DND-41 (cell line): ENCODE data around the gene ACTMAP.

Experiments
- EZH2 ChIP-seq: IDR thresholded peaks from 3 replicates; pipeline ENCODE4 v1.6.1; 2012; ENCODE audit warnings: borderline replicate concordance, low read depth, mild to moderate bottlenecking, moderate library complexity, low read length, inconsistent platforms; ENCODE audit not compliant: severe bottlenecking
- TF ChIP-seq, protein P1 (sequence below): IDR thresholded peaks from 2 replicates; pipeline ENCODE4 v1.5.1; 2012; ENCODE audit warnings: borderline replicate concordance, low read length, moderate library complexity, mild to moderate bottlenecking; ENCODE audit not compliant: poor library complexity, severe bottlenecking; ENCODE audit errors: extremely low read depth

DNA sequence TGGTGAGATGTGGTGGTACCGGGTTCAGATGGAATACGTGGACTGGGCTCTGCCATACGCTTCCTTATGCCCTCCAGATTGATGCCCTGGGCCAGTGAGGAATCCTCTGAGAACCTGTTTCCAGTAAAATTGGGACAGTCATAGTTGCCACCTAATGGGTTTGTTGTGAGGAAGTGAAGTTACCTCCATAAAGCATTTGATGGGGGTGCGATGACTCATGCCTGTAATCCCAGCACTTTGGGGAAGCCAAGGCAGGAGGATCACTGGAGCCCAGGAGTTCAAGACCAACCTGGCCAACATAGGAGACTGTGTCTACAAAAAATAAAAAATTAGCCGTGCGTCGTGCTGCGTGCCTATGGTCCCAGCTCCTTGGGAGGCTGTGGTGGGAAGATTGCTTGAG lies 5.5 kb upstream of the ACTMAP start:
- TF ChIP-seq, protein P1, sequence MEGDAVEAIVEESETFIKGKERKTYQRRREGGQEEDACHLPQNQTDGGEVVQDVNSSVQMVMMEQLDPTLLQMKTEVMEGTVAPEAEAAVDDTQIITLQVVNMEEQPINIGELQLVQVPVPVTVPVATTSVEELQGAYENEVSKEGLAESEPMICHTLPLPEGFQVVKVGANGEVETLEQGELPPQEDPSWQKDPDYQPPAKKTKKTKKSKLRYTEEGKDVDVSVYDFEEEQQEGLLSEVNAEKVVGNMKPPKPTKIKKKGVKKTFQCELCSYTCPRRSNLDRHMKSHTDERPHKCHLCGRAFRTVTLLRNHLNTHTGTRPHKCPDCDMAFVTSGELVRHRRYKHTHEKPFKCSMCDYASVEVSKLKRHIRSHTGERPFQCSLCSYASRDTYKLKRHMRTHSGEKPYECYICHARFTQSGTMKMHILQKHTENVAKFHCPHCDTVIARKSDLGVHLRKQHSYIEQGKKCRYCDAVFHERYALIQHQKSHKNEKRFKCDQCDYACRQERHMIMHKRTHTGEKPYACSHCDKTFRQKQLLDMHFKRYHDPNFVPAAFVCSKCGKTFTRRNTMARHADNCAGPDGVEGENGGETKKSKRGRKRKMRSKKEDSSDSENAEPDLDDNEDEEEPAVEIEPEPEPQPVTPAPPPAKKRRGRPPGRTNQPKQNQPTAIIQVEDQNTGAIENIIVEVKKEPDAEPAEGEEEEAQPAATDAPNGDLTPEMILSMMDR = no peak
- no peak for TF ChIP-seq EZH2
